CD4-positive, alpha-beta T cell treated with Interleukin-6 for 4 hours (primary cell): ENCODE measurements around the gene NLRP9.

ENCODE experiments used
- DNase-seq: peaks from one replicate; pipeline ENCODE4 v3.0.0-alpha.2; 2020; ENCODE audit warnings: mixed read lengths

Gene NLRP9

GRCh38 chr19:55672418-55672817 lies 65.8 kb downstream of the NLRP9 start:
- DNase-seq: no peak

GRCh38 chr19:55671054-55671378 lies 67.2 kb downstream of the NLRP9 start:
- no peak for DNase-seq

- no peak for DNase-seq
Observed at GRCh38 chr19:55670280-55671053, 67.7 kb downstream of the NLRP9 start.

GRCh38 chr19:55669418-55670279 lies 68.6 kb downstream of the NLRP9 start:
- no peak for DNase-seq

- no peak for DNase-seq
Observed at GRCh38 chr19:55668603-55669348, 69.4 kb downstream of the NLRP9 start.

- DNase-seq: no peak
Observed at GRCh38 chr19:55667958-55668357, 70.2 kb downstream of the NLRP9 start.

GRCh38 chr19:55667511-55667910 lies 70.7 kb downstream of the NLRP9 start:
- no peak for DNase-seq

- no peak for DNase-seq
Observed at GRCh38 chr19:55667006-55667381, 71.2 kb downstream of the NLRP9 start.

- DNase-seq: no peak
Observed at GRCh38 chr19:55666343-55667005, 71.7 kb downstream of the NLRP9 start.

GRCh38 chr19:55663846-55664536 lies 74.2 kb downstream of the NLRP9 start:
- DNase-seq: no peak

- no peak for DNase-seq
Observed at GRCh38 chr19:55661826-55662225, 76.4 kb downstream of the NLRP9 start.

- DNase-seq: no peak
Observed at GRCh38 chr19:55660991-55661390, 77.2 kb downstream of the NLRP9 start.

- no peak for DNase-seq
Observed at GRCh38 chr19:55660404-55660803, 77.8 kb downstream of the NLRP9 start.

GRCh38 chr19:55659822-55660221 lies 78.4 kb downstream of the NLRP9 start:
- DNase-seq: no peak

- DNase-seq: no peak
Observed at GRCh38 chr19:55658846-55659459, 79.2 kb downstream of the NLRP9 start.
